Neural crest cell (in vitro differentiated cells): ENCODE data around the gene MOB3C. TPM values are rescaled to one million over a fixed set of nuclear protein-coding genes. Genes with fewer than 3 reads are reported as not detected.
"Not testable (repeated sequence)": the region's sequence is repeated elsewhere in the genome, so short reads cannot be mapped to it uniquely, and the experiment has no call there.

Experiments
- DNase-seq: peaks from one replicate; pipeline ENCODE4 v3.0.0; 2021; ENCODE audit warnings: low read depth, mixed read lengths, low spot score
- H3K27ac Mint-ChIP-seq: one replicate; pipeline ENCODE4 v1.8.0; 2021; ENCODE audit warnings: mild to moderate bottlenecking, mixed read lengths; ENCODE audit not compliant: unreplicated experiment
- H3K27me3 Mint-ChIP-seq: 2 replicates; pipeline ENCODE4 v1.8.0; 2021; ENCODE audit warnings: low read depth, mild to moderate bottlenecking, mixed read lengths
- H3K36me3 Mint-ChIP-seq: 2 replicates; pipeline ENCODE4 v1.8.0; 2021; ENCODE audit warnings: low read depth, mild to moderate bottlenecking, mixed read lengths
- H3K4me1 Mint-ChIP-seq: 2 replicates; pipeline ENCODE4 v1.8.0; 2021; ENCODE audit warnings: mixed read lengths
- H3K4me3 Mint-ChIP-seq: one replicate; pipeline ENCODE4 v1.8.0; 2021; ENCODE audit warnings: mild to moderate bottlenecking, mixed read lengths
- H3K9me3 Mint-ChIP-seq: 2 replicates; pipeline ENCODE4 v1.8.0; 2021; ENCODE audit warnings: mixed read lengths
- CTCF ChIP-seq: fragments of 200-600 bp; sonication (generic); conservative IDR thresholded peaks from 2 replicates; pipeline ENCODE4 v1.5.0; 2021; ENCODE audit warnings: antibody characterized with exemption, mild to moderate bottlenecking
- long read RNA-seq: library from polyadenylated mRNA; unstranded; transcript quantifications from one replicate; pipeline ENCODE4 v2.0.0, GENCODE V29; 2020
- total RNA-seq: library from RNA; stranded (reverse); gene quantifications from 2 replicates; pipeline ENCODE4 v1.2.1, GENCODE V29; 2021

Gene MOB3C
- 3.2 and 4.1 TPM in 2 replicates for total RNA-seq
- long read RNA-seq, full-length matches to known transcripts = 5 of 5 reads
- long read RNA-seq, partial matches to known transcripts = 0 of 5 reads
- long read RNA-seq, other reads (novel, unspliced or antisense) = 0 of 5 reads

- Mint-ChIP-seq H3K36me3 (no peaks in the 10 kb centered on the region), H3K27ac (peak within 1 kb of the TSS; percentile 78), H3K9me3 (no peaks in the 10 kb centered on the region), H3K4me1 (peaks cover 29% of the 10 kb centered on the region), H3K27me3 (peaks cover 4% of the 10 kb centered on the region), H3K4me3 (peak within 1 kb of the TSS; percentile 91)
- TF ChIP-seq CTCF = no peak
- peak; percentile 39 for DNase-seq
Measured at GRCh38 chr1:46616277-46617107, at the start of gene MOB3C. TSS of gene MOB3C (minus strand) at chr1:46616811. CDS start at chr1:46613321, 3,490 bp downstream.

DNA sequence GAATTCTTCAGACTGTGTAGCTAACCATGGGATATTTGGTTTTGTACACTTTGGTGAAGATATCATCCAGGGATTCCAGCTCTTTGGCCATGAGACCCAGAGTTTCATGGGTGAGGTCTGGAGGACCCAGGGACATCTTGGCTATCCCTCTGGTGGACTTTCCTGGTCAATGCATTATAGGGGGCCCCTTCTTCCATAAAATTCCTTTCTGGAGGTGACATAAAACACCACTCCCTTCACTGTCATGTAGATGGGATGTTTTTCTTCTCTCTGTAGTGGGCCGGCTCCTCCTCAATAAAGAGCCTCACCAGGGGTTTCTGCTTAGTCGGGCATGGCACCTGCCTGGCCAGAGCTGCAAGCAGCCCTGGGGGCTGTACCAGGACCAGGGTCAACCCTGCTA, 49.4 kb upstream of the MOB3C start:
- no peaks in the 10 kb centered on the region for H3K27me3 Mint-ChIP-seq
- H3K9me3 Mint-ChIP-seq = no peaks in the 10 kb centered on the region
- no peak overlapping the region for H3K27ac Mint-ChIP-seq
- peaks cover 14% of the 10 kb centered on the region for H3K4me1 Mint-ChIP-seq
- H3K36me3 Mint-ChIP-seq = peaks cover 9% of the 10 kb centered on the region
- TF ChIP-seq CTCF = no peak
- DNase-seq = no peak
- peak overlapping the region; percentile 87 for H3K4me3 Mint-ChIP-seq

- H3K27ac Mint-ChIP-seq, H3K4me3 Mint-ChIP-seq, DNase-seq, H3K36me3 Mint-ChIP-seq, H3K9me3 Mint-ChIP-seq, H3K27me3 Mint-ChIP-seq: not testable (repeated sequence)
- H3K4me1 Mint-ChIP-seq = peaks cover 14% of the 10 kb centered on the region
Measured at GRCh38 chr1:46662919-46663318, 46.3 kb upstream of the MOB3C start.

GRCh38 chr1:46660116-46660515, 43.5 kb upstream of the MOB3C start:
- not testable (repeated sequence) for H3K9me3 Mint-ChIP-seq, DNase-seq, H3K4me3 Mint-ChIP-seq, H3K27me3 Mint-ChIP-seq, H3K4me1 Mint-ChIP-seq, H3K27ac Mint-ChIP-seq
- peaks cover 17% of the 10 kb centered on the region for H3K36me3 Mint-ChIP-seq

DNA sequence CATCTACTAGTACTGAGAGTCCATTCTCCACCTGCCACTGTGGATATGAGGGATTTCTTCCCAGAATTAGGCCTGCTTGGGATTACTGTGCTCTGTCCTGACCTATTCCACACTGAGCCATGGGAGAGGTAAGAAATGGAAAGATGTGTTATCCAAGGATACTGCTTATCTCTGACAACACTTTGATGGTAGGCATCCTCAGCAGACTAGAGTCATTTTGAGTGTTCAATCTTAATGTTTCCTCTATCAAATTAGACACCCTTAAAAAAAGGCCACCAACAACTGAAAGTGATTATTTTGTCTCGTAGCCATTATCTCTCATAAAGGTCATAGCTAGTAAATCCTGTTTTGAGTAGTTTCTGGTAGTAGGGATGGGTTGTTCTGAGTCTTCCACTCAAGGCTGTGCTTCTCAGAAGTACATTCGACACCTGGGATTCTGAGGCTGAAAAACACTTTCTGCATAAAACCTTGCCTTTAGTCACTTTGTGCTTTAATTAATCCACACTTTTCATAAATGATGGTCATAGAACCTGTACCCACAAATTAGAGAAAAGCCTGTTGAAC, 42.8 kb upstream of the MOB3C start:
- Mint-ChIP-seq H3K27ac (no peak overlapping the region), H3K27me3 (no peaks in the 10 kb centered on the region), H3K4me3 (no peak overlapping the region), H3K4me1 (no peaks in the 10 kb centered on the region), H3K36me3 (peaks cover 20% of the 10 kb centered on the region), H3K9me3 (peaks cover 5% of the 10 kb centered on the region)
- TF ChIP-seq CTCF = no peak
- no peak for DNase-seq

DNA sequence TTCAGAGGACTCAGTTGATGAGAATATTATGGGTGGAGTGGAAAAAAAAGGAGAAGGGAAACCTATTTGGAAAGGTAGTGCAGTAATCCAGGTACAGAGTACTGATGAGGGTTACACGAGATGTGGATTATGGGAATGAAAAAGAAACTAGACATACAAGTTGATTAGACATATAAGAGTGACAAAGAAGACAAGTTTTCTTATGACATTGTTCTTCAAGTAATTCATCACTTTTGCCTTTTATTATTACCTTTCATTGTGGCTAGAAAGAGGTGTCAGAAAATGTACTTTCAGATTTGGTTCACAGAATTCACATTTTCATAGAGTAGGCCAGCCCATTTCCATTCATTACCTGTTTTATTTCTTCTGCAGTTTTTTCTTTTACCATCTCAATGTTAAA, 41.2 kb upstream of the MOB3C start:
- H3K4me1 Mint-ChIP-seq = no peaks in the 10 kb centered on the region
- H3K9me3 Mint-ChIP-seq = peaks cover 5% of the 10 kb centered on the region
- peaks cover 16% of the 10 kb centered on the region for H3K36me3 Mint-ChIP-seq
- no peak for DNase-seq
- no peaks in the 10 kb centered on the region for H3K27me3 Mint-ChIP-seq
- H3K27ac Mint-ChIP-seq = no peak overlapping the region
- H3K4me3 Mint-ChIP-seq = no peak overlapping the region
- TF ChIP-seq CTCF = no peak
